Cardiac septum (tissue), 1 donor: ENCODE data around the gene SCGN. TPM values are rescaled to one million over a fixed set of nuclear protein-coding genes. Genes with fewer than 3 reads are reported as not detected.

Experiments
- DNase-seq: peaks from one replicate; pipeline ENCODE4 v3.0.0-alpha.2; 2020; ENCODE audit warnings: low spot score
- intact Hi-C: fragments of 100-400 bp; cut with DNase I; formaldehyde crosslinking; loops from one replicate; pipeline ENCODE4 v1.14.0; 2022
- total RNA-seq: library from RNA; stranded (reverse); fragmentation: NEBNext Ultra II Directional; extraction: Animal tissue kit (Norgen Biotek cat#: 25700); gene quantifications from one replicate; pipeline ENCODE4 v1.2.1, GENCODE V29; 2021
- donor health status: DM: no; HTN: no; CAD: no.

The SCGN gene
- total RNA-seq, 1 donor from 2014 or later = not detected

DNA sequence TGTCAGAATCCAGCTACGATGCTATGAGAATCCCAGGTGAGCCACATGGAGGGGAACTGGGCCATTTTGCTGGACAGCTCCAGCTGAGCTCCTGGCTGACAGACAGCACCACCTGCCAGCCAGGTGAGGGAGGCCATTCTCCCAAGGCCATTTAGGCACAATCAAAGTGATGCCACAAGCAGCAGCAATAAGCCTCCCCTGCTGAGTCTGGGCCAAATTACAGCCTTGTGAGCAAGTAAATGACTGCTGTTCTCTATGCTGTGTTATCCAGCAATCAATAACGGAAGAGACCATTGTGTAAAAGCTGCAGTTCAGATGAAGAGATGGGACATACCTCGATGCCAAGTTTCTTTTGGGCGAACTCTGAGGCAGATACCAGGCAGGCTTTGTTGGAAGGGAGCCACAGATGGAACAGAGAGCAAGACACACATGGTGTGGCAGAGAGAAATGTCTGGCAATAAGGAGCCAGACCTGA lies 14.0 kb upstream of the SCGN start:
- intact Hi-C loops = no loop called here
- DNase-seq = no peak

GRCh38 chr6:25639653-25640052 lies 12.4 kb upstream of the SCGN start:
- DNase-seq = no peak
- intact Hi-C loops = no loop called here

GRCh38 chr6:25640446-25640845 lies 11.6 kb upstream of the SCGN start:
- intact Hi-C loops = no loop called here
- no peak for DNase-seq

DNA sequence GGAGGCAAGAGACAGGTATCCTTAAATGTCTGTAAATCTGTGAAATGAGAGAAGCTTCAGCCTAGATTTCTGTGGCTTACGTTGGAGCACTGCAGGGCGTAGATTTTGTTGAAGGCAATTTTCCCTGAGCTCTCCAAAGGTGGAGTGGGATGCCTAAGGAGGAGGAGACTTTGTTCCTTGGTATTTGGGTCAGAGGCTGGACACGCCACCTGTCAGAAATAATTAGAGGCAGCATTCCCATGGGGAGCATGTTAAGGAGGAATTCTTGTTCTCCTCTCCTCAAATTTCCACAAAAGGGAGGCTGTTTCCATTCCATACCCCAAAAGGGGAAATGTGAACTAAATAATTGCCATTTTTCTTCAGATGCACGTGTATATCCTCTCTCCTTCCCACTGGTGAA lies 11.1 kb upstream of the SCGN start:
- intact Hi-C loops = no loop called here
- DNase-seq = no peak

- DNase-seq = no peak
- intact Hi-C loops = no loop called here
These were observed 10.6 kb upstream of the SCGN start for GRCh38 chr6:25641377-25641776.

- intact Hi-C loops = no loop called here
- no peak for DNase-seq
These were observed 9.9 kb upstream of the SCGN start for GRCh38 chr6:25641940-25642666.

DNA sequence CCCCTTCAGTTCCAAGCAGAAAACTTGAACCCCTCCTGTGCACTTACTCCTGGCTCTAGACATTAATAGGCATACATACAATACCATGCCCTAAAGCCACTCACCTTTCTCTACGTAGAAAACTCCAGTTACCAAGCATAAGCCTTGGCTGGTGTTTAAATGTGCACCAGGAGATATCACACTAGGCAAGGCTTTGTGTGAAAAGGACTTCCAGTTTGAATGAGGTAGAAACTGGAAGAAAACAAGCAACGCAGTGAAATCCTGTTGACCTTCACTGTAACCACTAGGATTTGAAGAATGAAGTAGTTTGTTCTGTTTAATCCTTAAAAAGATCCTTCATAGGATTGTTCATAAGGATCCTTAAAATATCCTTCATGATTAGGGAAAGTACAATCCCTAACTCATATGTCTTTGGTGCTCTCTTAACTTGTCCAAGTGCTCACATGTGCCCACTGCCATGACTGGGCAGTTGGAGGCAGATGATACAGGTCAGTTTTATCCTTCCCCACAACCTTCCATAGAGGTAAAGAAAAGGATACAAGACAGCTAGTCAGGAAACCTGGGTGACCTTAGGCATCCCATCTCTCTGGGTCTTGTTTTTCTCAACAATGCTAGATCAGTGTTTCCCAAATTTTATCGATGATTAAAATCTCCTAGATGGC lies 9.2 kb upstream of the SCGN start:
- no peak for DNase-seq
- intact Hi-C loops = no loop called here

- DNase-seq = no peak
- intact Hi-C loops = no loop called here
These were observed 6.1 kb upstream of the SCGN start for GRCh38 chr6:25645916-25646315.

DNA sequence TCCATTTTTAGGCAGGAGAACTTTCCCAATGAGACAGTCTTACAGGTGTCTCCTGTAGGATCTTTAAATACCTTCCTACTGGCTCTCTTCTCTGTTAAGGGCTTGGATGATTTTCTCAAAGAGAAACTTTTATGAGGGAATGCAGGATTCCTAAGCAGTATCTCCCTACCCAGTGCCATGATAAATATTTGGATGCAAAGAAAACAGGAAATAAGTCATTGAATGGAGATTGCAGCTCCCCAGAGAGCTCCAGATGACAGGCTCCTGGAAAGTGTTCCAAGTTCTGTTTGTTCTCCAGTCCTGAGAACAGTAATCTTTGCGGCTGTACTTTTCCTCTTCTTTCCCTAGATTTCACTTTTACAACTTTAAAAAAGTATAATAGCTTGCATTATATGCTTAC lies 2.4 kb upstream of the SCGN start:
- intact Hi-C loops = no loop called here
- DNase-seq = no peak

- intact Hi-C loops = no loop called here
- DNase-seq = no peak
These were observed 3.7 kb downstream of the SCGN start for GRCh38 chr6:25655723-25656122.

GRCh38 chr6:25659633-25660368 lies 7.8 kb downstream of the SCGN start:
- intact Hi-C loops = no loop called here
- DNase-seq = no peak

- DNase-seq = no peak
- intact Hi-C loops = no loop called here
These were observed 8.5 kb downstream of the SCGN start for GRCh38 chr6:25660512-25660911.

- intact Hi-C loops = no loop called here
- DNase-seq = no peak
These were observed 9.2 kb downstream of the SCGN start for GRCh38 chr6:25661129-25661779.

DNA sequence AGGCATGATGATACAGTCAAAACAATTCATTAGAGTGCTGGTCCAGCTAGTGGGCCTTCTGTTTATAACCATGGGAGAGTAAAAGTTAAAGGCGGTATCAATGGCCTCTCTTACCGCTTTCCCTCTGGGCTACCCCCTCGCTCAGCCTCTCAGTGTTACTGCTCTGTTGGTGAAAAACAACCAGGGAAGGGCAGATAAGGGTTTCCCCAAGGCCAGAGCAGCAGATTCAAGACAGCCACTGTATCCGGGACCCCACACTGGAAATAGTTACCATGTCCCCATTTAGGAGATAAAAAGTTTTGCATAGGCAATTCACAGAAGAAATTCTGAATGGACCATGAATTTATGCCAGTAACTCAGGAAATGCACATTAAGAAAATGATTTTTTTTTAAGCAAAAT lies 13.4 kb downstream of the SCGN start:
- no peak for DNase-seq
- intact Hi-C loops = no loop called here

DNA sequence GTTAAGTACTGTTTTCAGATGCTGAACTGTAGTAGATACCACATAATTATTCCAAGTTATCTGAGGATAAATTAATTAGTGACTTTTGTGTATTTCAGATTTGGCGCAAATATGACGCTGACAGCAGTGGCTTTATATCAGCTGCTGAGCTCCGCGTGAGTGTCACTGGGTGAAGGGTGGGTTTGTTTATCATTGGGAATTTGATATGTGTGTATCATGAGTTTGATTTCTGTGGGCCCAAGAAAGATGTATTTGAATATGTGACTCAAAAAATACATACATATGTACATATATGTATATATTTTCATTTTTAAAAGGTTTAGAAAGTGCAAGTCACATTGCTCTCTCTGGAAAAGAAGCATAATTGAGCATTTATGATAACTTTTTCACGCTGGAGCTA lies 17.4 kb downstream of the SCGN start:
- intact Hi-C loops = no loop called here
- DNase-seq = no peak

DNA sequence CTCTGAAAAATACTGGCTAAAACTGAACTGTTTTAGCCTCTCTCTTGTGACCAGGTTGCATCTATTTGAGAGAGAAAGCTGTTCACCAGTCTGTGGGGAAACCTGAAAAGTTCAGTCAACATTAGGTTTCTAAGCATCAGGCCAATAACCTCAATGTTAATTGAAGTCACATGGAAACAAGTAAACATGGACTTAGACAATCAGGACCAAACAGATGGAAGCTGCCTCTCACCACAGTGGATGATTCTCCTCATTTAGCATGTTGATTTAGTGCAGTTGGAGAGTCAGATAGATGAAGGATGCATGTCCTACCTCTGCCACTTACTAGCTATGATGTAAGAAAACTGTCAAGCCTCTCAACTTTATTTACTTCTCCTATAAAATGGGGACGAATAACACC lies 18.2 kb downstream of the SCGN start:
- intact Hi-C loops = no loop called here
- no peak for DNase-seq

GRCh38 chr6:25670793-25671513 lies 18.9 kb downstream of the SCGN start:
- intact Hi-C loops = no loop called here
- no peak for DNase-seq

- intact Hi-C loops = no loop called here
- no peak for DNase-seq
These were observed 19.6 kb downstream of the SCGN start for GRCh38 chr6:25671652-25672051.

- intact Hi-C loops = no loop called here
- no peak for DNase-seq
These were observed 23.2 kb downstream of the SCGN start for GRCh38 chr6:25675167-25675566.

DNA sequence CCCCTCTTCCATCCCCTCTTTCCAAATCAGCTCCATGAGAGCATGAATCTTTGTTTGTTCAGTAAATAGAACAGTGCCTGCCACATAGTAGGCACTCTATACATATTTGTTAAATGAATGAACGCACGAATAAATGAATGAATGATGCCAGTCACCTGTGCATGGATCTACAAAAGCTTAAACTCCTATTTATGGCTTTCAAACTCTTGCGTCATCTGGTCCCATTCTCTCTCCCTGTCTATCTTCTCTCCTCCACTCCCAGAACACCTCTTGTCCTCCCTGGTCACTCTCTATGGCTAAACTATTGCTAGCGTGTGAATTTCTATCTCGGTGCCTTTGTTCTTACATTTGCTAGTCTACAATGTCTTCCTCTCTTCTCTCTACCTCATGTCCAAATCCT lies 24.8 kb downstream of the SCGN start:
- DNase-seq = no peak
- intact Hi-C loops = no loop called here
